ENCODE data around the gene ADIPOQ. TPM values are rescaled to one million over a fixed set of nuclear protein-coding genes. Genes with fewer than 3 reads are reported as not detected.

The ADIPOQ gene
- polyA plus RNA-seq, 1 of the 3 experiments (the other 2 are of a cell fraction), result not detected

DNA sequence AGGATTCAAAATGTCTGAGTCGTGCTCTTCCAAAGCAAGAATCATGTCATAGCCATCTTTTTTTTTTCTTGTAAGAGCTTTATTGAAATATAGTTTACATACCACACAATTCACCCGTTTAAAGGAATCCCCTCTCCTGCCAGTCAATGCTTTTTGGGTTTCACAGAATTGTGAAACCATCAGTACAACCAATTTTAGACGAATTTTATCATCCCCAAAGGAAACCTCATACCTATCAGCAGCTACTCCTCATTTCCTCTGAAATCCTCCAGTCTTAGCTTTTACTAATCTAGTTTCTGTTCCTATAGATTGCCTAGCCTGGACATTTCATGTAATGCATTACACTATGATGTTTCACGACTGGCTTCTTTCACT, 39.6 kb downstream of the ADIPOQ start:
- H3K4me2 ChIP-seq, result no peak overlapping the region
- no peaks in the 10 kb centered on the region for H3K79me2 ChIP-seq (ENCODE audit: insufficient read depth)
- TF ChIP-seq MEF2A (IDR thresholded peaks at IDR 0.05; ENCODE audit: borderline replicate concordance, low read depth), result no peak
- TF ChIP-seq CHD2 (IDR thresholded peaks at IDR 0.05; ENCODE audit: low read length, partially characterized antibody), result no peak
- no peak for TF ChIP-seq GABPA (IDR thresholded peaks at IDR 0.05; ENCODE audit: low read depth)
- no peak for TF ChIP-seq RXRA (IDR thresholded peaks at IDR 0.05; ENCODE audit: borderline replicate concordance, low read depth)
- TF ChIP-seq NRF1 (IDR thresholded peaks at IDR 0.05; ENCODE audit: low read depth, low read length), result no peak
- TF ChIP-seq EP300 (IDR thresholded peaks at IDR 0.05; ENCODE audit: borderline replicate concordance in 1 of 2, low read depth in 1 of 2, low read length in 1 of 2), result no peak
- no peaks in the 10 kb centered on the region for H4K20me1 ChIP-seq (ENCODE audit: insufficient read depth)
- POLR2A ChIA-PET, result no interaction called here
- CTCF ChIA-PET, result interaction anchor here (1.4 kb wide), 1 partner anchor 57 kb away, joined by 3 read pairs; no protein-coding TSS in a partner anchor
- H3K9me3 ChIP-seq, result no peaks in the 10 kb centered on the region
- 30% methylated on average over 4 of the region's 4 CpGs for WGBS (ENCODE audit: low lambda C conversion rate)
- no peaks in the 10 kb centered on the region for H3K36me3 ChIP-seq (replicated peaks in 1 of 2; ENCODE audit: control insufficient read depth in 1 of 2, insufficient read depth in 2 of 2, low read length in 1 of 2)
- no peak overlapping the region for H3K4me3 ChIP-seq (ENCODE audit: low read depth in 2 of 2, low read length in 1 of 2)
- peak overlapping the region; percentile 15 for H2AFZ ChIP-seq (ENCODE audit: low read depth)
- H3F3A ChIP-seq (replicated peaks; ENCODE audit: insufficient read depth), result no peaks in the 10 kb centered on the region
- no peak overlapping the region for H3K9ac ChIP-seq
- no peaks in the 10 kb centered on the region for H3K27me3 ChIP-seq (ENCODE audit: insufficient read depth)
- peak overlapping the region in 1 of 2 experiments; percentile 68; a peak in 3 of 4 replicates for H3K27ac ChIP-seq (ENCODE audit: low read depth in 2 of 2, low read length in 1 of 2)
- no peak for DNase-seq
- peaks cover 0 to 4% of the 10 kb centered on the region in 2 experiments; a peak in 2 of 4 replicates for H3K4me1 ChIP-seq (ENCODE audit: control insufficient read depth in 1 of 2, insufficient read depth in 2 of 2, low read depth in 1 of 2, low read length in 1 of 2)
- H3K9me2 ChIP-seq, result no peaks in the 10 kb centered on the region

DNA sequence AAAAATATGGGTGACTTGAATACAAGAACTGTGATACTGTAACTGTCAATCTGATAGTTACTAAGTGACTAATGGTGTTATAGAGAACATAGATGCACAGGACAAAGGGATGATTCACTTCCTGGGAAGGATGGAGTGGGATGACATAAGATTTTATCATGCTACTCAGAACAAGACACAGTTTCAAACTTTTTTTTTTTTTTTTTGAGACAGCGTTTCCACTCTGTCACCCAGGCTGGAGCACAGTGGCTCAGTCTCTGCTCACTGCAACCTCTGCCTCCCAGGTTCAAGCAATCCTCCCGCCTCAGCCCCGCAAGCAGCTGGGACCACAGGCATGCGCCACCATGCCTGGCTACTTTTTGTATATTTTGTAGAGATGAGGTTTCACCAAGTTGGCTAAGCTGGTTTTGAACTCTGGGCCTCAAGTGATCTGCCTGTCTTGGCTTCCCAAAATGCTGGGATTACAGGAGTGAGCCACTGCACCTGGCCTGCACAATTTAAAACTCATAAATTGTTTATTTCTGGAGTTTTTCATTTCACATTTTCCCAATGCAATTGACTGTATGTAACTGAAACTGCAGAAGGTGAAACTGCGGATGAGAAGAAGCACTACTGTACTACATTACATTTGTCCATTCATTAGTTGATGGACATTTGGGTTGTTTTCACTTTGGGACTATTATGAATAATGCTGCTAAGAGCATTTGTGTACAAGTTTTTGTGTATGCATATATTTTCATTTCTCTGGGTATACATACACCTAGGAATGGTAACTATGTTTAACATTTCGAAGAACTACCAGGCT, 40.6 kb downstream of the ADIPOQ start:
- Histone ChIP-seq H3K9me3 (no peaks in the 10 kb centered on the region), H3K27me3 (ENCODE audit: insufficient read depth) (no peaks in the 10 kb centered on the region), H3K36me3 (replicated peaks in 1 of 2; ENCODE audit: control insufficient read depth in 1 of 2, insufficient read depth in 2 of 2, low read length in 1 of 2) (no peaks in the 10 kb centered on the region), H3K27ac (ENCODE audit: low read depth in 2 of 2, low read length in 1 of 2) (peak overlapping the region in 1 of 2 experiments; percentile 68; a peak in 2 of 4 replicates), H3K4me3 (ENCODE audit: low read depth in 2 of 2, low read length in 1 of 2) (no peak overlapping the region), H3K9ac (peak overlapping the region; percentile 38; the same call in 1 of the 2 replicates), H3K4me2 (peak overlapping the region; percentile 27; the same call in 1 of the 2 replicates), H3K79me2 (ENCODE audit: insufficient read depth) (no peaks in the 10 kb centered on the region), H2AFZ (ENCODE audit: low read depth) (no peak overlapping the region), H4K20me1 (ENCODE audit: insufficient read depth) (no peaks in the 10 kb centered on the region), H3K4me1 (ENCODE audit: control insufficient read depth in 1 of 2, insufficient read depth in 2 of 2, low read depth in 1 of 2, low read length in 1 of 2) (peaks cover 0 to 4% of the 10 kb centered on the region in 2 experiments; a peak in 2 of 4 replicates), H3F3A (replicated peaks; ENCODE audit: insufficient read depth) (no peaks in the 10 kb centered on the region), H3K9me2 (no peaks in the 10 kb centered on the region)
- POLR2A ChIA-PET, result no interaction called here
- CTCF ChIA-PET, result no interaction called here
- WGBS (ENCODE audit: low lambda C conversion rate), result 53% methylated on average over 6 of the region's 6 CpGs
- peak; percentile 63 for DNase-seq
- TF ChIP-seq TAF1 (IDR thresholded peaks at IDR 0.05; ENCODE audit: borderline replicate concordance, low read depth, low read length) (no peak), FOSL2 (IDR thresholded peaks at IDR 0.05; ENCODE audit: borderline replicate concordance, low read depth) (peak; percentile 85), MXI1 (IDR thresholded peaks at IDR 0.05; ENCODE audit: low read depth, low read length) (no peak), TCF12 (IDR thresholded peaks at IDR 0.05) (peak; percentile 71), POLR2AphosphoS5 (IDR thresholded peaks at IDR 0.05; ENCODE audit: low read depth, low read length) (peak; percentile 42; the same call in 1 of the 2 replicates), RXRA (IDR thresholded peaks at IDR 0.05; ENCODE audit: borderline replicate concordance, low read depth) (peak; percentile 43; the same call in 1 of the 2 replicates), NRF1 (IDR thresholded peaks at IDR 0.05; ENCODE audit: low read depth, low read length) (no peak), JUND (IDR thresholded peaks at IDR 0.05) (peak; percentile 85), EP300 (IDR thresholded peaks at IDR 0.05; ENCODE audit: borderline replicate concordance in 1 of 2, low read depth in 1 of 2, low read length in 1 of 2) (0 out of 4 replicates have a peak, but pooled peaks of 1 of the 2 experiments have one; percentile 45)
- TF ChIP-seq, protein P1, sequence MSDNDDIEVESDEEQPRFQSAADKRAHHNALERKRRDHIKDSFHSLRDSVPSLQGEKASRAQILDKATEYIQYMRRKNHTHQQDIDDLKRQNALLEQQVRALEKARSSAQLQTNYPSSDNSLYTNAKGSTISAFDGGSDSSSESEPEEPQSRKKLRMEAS (IDR thresholded peaks at IDR 0.05; ENCODE audit: low read depth), result 0 out of 2 replicates have a peak, but pooled peaks have one; percentile 29
- TF ChIP-seq, protein P2, sequence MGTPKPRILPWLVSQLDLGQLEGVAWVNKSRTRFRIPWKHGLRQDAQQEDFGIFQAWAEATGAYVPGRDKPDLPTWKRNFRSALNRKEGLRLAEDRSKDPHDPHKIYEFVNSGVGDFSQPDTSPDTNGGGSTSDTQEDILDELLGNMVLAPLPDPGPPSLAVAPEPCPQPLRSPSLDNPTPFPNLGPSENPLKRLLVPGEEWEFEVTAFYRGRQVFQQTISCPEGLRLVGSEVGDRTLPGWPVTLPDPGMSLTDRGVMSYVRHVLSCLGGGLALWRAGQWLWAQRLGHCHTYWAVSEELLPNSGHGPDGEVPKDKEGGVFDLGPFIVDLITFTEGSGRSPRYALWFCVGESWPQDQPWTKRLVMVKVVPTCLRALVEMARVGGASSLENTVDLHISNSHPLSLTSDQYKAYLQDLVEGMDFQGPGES (IDR thresholded peaks at IDR 0.05; ENCODE audit: low read depth, low read length), result no peak
- TF ChIP-seq, protein P3, sequence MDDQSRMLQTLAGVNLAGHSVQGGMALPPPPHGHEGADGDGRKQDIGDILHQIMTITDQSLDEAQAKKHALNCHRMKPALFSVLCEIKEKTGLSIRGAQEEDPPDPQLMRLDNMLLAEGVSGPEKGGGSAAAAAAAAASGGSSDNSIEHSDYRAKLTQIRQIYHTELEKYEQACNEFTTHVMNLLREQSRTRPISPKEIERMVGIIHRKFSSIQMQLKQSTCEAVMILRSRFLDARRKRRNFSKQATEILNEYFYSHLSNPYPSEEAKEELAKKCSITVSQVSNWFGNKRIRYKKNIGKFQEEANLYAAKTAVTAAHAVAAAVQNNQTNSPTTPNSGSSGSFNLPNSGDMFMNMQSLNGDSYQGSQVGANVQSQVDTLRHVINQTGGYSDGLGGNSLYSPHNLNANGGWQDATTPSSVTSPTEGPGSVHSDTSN (IDR thresholded peaks at IDR 0.05), result peak; percentile 85
